ENCODE results near the gene CCKAR.
A peak's percentile ranks its signal among the peaks of the same experiment; 100 is the strongest.

CCKAR gene

DNA sequence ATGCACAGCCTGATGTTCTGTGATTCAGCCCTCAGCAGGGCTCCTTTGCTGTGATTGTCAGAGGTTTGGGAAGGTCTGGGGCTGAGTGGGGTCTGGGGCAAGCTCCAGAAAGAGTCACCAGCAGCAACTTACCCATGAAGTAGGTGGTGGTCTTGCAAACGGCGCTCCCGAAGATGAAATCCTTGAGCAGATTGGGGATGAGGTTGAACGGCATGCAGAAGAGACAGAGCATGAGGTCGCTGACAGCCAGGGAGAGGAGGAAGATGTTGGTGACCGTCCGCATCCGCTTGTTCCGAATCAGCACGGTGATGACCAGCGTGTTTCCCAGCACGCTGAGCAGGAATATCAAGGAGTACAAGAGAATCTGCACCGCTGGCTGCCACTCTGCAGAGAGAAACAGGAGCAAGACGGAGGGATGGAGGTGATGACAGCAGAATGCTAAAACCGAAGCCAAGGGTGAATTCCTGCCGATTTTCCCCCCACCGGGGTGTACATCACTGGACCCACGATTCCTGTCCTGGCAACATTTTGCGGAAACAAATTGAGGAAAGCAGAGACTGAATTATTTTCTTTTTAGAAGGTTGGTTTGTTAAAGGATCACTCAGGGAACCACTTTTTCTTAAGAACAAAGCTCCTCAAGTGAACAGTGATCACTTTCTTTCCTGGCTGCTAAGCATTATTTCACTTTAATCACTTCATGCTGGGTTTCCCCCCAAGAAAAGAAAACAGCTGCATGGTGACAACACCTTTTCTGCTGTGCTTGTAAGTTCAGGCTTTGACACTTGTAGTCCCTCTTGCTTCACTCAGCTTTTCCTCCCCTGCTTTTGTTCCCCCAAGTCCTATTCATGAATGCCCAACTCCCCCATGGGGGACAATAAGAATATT is 941 bp downstream of the CCKAR start:
- DNase-seq: no peak

DNA sequence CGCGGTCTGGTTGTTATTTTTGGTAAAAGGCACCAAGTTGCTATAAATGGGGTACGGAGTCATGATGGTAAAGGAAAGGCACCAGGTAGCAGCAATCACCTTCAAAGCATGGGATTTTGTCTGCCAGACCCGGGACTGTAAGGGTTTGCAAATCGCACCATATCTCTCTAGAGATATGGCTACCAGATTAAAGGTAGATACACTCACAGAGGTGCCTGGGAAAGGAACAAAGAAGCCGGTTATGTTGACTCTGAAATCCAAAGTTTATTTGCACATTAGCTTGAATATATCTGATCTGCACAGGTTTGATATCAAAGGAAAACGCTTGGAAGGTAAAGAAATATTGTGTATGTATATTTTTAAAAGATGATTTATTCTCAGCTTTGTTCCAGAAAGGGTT is 4.6 kb downstream of the CCKAR start:
- no peak for DNase-seq

DNA sequence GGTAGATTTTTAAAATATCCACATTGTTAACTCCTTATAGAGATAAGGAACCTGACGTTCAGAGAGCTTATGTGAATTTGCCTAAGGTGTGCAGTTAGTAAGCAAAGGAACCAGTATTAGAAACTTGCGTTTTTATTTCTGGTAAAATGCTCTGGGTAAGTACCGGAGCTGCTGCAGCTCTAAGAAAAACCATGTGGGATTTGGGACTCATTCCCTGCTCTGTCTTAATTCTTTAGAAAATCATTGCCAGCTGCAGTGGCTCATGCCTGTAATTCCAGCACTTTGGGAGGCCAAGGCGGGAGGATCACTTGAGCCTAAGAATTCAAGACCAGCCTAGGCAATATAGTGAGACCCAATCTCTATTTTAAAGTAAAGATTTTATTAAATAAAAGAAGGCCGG is 5.8 kb downstream of the CCKAR start:
- no peak for DNase-seq

DNA sequence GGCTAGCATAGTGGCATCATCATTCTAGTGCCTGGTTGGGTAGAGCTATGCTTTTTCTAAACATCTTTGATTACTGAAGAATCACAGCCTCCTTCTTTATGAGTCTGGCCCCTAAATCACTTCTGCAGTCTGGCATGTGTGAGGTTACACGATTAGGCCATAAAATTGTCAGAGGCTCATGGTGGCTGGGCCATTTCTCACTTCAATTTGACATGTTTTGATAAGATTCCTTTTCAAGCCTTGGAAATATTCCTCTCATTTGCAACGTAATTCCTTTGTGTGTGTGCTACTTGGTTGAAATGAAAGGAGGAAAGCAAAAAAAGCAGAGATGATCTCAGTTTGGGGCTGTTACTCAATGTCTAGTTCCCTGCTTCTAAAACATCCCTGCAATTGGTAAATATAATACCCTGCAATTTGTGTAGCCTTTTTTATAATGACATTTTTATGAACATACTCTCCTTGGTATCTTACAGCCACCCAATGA is 6.2 kb downstream of the CCKAR start:
- no peak for DNase-seq

DNA sequence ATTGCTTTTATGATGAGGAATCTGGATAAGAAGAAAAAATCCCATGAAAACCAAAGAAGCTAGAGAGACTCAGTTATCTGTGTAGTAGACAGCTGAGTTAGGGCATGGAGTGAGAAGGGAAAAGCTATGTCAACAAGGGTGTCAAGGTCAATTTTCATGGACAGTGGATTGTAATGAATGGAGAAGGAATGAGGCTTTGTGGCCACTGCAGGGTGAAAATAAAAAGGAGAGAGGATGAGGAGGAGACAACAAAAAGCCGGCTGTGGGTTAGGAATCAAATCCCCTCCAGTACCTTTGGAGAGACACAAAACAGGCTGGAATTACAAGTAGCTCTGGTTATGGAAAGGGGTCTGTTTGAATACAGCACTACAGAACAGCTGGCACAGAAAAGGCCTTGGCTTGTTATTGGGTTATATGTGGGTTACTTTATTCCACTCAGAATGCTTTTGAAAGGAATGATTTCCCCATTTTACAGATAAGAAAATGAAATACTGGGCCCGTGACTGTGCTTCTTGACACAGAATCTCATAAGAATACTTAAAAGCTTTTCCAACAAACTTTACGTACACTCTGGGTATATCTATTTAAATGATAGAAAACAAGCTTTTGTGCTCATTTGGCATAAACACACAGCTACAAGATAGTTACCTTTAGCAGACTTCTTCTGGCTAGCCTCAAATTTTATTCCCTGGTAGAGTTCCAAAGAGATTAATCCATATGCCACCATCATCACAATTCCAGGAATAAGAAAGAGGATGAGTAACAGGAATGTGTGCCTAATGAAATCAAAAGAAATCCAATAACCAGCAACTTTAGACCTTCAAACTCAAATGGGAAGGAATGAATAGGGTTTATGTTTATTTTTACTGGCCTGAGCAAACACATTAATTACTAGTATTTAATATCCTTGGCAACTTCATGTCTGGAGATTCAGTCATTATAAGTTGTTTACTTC is 7.5 kb downstream of the CCKAR start:
- DNase-seq: no peak

DNA sequence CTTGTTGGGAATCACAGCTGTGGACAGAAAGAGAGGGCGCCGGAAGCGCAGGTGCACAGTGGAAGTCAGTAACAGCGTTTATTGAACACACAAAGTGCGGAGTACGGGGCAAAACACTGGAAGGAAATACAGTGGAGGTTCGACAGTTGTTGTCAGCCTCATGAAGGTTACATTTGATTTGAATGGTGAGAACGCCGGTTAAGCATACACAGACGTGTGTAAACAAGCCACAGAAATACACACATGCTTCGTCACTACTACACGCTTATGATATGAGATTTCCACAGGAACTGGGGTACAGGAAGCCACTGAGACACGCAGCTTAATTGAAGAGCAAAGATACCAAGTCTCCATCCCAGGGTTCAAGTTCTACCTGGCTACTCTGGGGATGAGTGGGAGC is 12.0 kb downstream of the CCKAR start:
- DNase-seq: no peak

DNA sequence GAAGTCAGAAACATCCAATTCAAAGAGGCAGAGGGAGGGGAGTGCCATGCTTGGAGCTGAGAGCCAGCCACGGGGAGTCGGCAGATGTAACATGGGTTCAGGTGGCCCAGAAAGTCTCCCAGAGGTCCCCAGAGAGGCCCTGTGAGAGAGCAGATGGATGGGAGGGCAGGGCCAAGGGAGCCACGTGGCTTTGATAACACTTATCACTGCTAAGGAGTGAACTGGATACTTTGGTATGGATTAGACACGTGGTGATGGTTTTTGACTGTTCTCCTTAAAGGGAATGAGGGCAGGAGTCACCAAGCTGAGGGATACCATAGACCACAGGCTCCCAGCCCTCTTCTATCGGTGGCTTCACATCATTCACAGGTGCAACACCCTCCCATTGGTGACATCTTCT is 13.7 kb downstream of the CCKAR start:
- DNase-seq: peak; percentile 78

DNA sequence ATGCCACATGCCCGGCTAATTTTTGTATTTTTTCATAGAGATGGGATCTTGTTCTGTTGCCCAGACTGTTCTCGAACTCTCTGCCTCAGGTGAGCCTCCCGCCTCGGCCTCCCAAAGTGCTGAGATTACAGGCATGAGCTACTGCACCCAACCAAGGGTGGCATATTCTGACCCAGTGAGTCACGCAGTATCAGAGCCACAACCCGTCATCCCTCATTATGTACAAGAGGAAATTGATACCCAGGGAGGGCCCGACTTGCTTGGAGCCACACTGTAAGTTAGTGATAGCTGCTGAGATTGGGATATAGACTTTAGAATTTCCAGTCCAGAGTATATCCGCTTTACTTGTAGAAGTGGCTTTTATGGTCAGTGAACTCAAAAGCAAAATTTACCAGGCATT is 14.6 kb downstream of the CCKAR start:
- no peak for DNase-seq

DNA sequence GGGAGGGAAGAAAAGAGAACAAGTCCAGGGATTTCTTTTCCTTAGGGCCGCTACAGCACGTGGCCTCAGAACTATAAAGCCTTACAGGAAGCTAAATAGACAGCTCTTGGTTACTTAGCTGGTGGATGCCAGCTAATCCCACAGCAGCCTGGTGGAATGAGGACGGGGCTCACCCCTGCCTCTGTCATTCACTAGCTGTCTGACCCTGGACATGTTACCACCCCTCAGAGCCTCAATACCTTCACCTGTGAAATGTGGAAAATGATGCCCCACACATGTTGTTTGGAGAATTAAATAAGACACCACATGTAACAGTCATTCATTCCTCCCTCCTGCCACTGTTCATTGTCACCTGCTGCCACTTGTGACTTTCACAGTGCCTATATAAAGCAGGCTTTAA is 15.7 kb downstream of the CCKAR start:
- no peak for DNase-seq

DNA sequence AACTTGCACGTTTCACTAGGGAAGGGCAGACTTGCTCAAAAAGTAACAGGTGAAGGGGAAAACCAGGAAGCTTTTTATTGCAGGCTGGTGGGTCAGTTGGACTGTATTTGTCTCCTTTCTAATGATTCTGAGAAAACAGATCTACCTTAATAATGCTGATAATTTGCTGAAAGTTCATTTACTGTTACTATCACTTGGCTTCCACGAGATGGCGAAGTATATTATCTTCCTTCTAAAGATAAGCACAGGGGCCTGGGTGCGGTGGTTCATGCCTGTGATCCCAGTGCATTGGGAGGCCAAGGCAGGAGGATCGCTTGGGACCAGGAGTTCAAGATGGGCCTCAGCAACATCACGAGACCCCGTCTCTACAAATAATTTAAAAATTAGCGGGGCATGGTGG is 16.4 kb downstream of the CCKAR start:
- no peak for DNase-seq

DNA sequence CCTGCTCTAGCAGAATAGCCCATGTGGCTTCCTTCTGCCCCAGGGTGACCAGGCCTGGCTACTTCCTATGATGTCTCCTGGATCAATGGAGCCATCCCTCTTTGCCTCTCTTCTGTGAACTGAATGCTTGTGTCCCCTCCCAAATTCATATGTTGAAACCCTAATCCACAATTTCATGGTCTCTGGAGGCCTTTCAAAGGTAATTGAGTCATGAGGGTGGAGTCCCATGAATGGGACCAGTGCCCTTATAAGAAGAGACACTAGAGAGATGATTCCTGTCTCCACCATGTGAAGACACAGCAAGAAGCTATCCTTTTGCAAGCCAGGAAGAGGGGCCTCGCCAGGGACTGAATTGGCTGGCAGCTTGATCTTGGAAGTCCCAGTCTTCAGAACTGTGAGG is 18.4 kb downstream of the CCKAR start:
- no peak for DNase-seq

DNA sequence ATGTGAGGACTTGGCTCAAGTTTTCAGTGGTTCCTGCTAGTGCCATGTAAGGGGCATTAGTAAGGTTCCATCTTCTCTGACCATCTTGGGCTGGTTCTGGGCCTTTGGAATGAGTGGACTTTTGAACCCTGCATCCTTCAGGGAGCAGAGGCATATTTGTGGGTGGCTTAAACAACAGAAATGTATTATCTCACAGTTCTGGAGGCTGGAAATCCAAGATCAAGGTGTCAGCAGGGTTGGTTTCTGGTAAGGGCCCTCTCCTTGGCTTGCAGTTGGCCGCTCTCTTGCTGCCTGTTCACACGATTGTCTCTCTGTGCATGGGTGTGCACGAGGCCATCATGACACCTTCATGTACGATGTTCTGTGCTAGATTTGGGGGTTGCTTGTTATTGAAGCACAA is 21.3 kb downstream of the CCKAR start:
- no peak for DNase-seq

DNA sequence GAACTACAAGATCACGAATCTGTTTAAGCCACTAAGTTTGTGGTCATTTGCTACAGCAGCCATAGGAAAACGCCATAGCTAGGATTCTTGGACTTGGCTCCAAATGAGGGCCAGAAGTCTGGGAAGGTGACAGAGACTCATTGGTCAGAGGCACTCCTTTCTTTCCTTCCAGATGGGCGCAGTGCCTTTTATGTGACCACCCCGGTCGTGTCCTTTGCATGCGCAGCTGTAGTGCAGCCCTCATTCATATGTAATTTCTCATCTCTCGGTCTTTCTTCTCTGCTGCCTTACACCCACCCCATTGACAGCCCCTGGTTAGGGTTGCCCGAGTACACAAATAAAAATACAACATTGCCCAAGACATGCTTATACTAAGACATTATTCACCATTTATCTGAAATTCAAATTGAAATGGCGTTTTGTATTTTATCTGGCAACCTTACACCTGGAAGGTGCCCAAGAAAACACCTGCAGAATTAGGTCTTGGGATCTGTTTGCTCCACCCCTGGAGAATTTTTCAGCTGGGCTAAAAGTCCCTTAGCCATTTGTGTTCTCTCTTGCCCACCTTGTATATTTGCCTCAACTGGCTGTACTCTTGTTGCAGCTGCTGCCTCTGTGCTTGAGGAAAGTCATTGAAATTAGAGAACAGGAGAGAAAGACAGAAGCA is 21.9 kb downstream of the CCKAR start:
- no peak for DNase-seq

DNA sequence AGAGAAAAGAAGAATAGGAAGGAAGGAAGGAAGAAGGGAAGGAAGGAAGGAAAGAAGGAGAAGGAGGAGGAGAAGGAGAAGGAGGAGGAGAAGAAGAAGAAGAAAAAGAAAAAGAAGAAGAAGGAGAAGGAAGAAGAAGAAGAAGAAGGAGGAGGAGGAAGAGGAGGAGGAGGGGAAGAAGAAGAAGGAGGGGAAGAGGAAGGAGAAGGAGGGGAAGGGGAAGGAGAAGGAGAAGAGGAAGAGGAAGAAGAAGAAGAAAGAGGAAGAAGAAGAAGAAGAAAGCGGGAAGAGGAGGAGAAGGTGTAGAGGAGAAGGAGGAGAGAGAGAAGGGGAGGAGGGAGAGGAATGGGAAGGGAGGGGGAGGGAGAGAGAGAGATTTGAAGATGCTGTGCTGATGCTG is 22.6 kb downstream of the CCKAR start:
- DNase-seq: no peak

DNA sequence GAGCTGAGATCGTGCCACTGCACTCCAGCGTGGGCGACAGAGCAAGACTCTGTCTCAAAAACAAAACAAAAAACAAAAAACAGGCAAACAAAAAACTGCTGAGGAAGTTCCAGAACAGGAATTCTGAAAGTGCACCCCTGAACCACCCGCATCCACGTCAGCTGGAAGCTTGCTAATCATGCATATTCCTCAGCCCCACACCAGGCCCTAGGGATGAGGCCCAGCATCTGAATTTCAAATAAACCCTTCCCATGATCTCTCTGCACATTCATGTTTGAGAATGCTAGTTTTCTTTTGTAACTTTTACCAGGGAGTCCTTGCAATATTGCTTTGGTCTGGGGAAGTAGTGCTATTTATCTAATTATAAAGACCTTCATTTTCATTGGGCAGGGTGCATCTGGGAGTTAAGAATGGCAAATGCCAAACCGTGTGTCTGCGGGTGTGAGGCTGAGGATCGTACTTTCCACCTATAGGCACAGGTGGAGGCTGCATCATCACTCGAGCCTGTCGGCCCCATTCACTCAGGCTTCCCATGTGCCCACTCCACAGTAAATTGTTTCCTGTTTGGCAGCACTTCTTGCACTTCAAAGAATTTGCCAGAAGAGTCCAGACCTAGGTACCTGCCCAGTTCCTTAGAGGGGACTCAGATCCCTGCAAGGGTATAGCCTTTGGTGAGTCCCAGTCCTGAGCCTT is 23.6 kb downstream of the CCKAR start:
- no peak for DNase-seq

DNA sequence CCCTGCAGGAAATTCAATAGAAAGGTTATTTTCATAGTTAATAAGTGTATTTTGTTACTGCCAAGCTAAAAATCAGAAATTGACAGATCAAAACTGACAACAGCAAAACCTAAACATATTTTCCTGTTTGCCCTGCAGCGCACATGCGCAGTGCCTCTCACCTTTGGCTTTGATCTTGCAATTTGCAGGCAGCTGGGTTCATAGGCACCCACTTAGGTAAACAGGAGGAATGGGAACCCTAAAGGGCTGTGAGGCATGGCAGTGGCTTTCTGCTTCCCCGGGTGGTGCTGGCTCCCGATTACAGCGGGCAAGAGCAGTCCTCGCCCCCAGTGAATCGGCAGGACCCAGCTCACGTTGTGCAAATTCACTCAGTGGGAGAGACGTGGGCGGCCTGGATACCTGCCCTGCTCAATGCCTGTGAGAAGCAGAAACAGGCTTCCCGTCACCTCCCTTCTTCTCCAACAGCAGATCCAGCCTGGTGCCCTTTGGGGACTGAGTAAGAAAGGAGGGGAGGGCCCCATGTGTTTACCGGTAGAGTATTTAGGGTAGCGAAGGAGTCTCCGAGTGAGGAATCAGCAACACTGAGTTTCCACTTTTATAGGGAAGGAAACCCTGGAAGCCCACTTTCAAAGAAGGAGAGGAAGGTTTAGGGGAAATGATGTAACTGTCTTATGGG is 25.7 kb downstream of the CCKAR start:
- no peak for DNase-seq

DNA sequence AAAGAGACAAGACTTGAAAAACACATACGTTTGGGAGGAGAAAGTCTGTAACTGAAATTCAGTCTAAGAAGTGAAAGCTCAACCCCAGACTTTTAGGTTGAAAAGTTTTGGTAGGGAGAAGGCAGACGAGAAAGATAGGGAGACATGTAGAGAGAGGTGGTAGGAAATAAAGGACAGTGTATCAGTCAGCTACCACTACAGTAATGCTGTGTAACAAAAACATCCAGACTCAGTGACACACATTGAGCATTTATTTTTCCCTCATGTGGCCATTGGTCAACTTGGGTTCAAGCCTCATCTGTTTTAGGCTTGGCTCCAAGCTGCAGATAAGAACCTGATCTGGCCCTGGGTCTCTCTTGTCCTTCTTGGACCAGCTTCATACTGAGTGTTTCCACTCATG is 26.9 kb downstream of the CCKAR start:
- DNase-seq: no peak

DNA sequence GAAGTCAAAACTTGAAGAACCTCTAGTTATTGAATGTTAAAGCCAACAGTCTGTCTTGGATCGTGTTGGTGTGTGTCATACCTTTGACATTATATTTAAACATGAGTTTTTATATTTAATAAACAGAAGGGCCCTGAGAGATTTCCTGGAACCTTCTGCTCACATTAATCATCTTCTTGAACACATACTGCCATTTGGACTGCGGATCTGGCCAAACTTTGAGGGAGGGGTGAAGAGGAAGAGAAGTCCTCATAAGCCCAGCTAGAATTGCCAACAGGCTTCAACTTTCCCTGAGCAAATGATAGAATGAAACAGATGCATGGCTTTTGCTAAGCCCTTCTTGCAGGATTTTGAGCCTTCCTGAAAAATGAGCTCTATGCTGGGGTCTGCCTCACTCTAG is 27.4 kb downstream of the CCKAR start:
- no peak for DNase-seq

DNA sequence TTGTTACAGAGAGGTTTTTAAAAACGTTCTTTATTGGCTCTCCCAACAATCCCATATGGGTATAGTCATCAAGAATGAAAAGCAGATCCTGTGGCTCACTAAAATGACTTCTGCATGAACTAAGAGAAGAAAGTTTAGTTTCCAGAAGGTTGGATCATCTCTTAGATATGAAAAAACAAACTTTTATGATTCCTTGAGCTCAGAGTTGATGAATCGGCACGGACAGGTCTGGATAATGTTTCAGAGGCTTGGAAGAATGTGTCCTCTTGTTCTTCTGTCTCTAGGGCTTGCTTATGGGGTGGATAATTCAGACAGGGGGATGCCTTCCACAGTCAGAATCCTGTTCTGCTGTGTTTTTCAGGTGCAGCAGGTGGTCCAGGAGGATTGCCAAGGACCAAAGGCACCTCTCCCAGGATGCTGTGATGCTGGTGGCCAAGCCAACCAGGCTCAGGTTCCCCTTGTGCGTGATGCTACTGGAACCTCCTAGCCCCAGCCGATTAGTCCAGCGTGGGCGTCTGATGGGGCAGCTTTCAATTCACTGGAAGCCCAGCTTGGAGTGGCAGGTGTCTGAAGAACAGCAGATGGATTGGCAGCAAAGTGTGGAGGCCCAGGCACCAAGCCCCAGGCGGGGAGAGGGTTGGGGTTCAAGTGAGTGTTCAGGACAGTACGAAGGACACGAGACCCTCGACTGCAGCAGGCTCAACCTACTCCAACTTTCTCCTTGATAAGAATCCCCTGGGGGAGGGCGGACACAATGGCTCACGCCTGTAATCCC is 30.3 kb downstream of the CCKAR start:
- no peak for DNase-seq

DNA sequence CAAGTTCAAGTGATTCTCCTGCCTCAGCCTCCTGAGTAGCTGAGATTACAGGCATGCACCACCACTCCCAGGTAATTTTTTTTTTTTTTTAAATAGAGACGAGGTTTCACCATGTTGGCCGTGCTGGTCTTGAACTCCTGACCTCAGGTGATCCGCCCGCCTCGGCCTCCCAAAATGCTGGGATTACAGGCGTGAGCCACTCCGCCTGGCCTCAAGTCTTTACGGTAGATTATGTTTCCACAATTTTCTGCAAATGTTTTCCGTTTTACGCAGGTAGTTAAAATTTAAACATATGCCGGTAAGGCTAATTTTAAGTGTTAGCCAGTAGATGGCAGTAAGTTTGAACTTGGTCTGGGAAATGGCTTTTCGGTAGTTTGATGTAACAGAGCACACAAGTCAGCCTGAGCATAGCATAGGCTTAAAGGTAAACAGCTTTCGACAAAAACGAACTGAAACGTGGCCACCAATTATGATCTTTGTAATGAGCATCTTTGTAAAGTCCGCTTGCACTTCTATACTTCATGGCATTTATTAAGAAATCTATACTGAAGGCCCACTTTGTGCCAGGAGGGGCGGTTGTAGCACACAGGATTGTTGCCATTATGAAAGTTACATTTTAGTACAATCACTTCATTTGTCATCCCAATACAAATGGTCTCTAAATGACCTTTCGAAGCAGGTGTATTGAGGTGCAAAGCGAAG is 31.1 kb downstream of the CCKAR start:
- peak; percentile 34 for DNase-seq

DNA sequence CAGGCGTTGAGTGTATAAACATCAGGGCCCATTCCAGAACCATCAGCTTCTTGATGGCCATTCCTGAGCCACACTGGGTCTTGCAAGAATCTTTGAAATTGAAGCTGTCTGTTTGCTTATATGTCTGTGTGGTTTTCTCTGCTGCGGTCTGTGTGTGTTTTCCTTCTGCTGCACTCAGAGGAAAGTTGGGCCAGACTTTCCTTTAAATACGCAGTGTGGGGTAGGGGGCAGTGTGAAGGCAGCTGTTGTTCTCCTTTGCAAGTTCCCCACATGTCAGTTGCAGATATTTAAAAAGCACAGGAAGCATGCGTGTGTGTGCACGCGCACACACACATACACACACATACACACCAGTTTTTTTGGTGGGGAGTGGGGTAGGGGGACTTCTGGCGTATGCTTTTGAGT is 32.1 kb downstream of the CCKAR start:
- DNase-seq: no peak

All from NCI-H2171 treated with DMSO at 0.1 percent for 48 hours (cell line).